ENCODE data around the gene GPR33.

Gene GPR33

DNA sequence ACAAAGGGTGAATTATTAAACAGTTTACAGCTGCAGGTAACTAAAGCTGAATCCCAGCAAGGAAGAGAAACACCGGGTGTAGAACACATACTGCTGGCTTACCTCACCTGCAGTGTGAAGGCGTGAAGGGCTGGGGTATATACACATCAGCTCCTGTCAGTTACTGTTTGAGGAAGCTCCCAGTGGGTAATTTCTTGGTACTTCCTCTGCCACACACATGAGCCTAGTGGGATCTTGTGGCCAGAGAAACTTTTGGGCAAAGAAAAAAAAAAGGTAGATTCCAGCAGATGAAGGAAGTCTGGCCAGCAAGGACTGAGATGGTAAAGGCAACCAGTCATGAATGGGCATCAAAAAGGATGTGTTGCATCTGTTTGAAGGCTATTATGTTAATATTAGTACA is 14.0 kb upstream of the GPR33 start:
- Histone ChIP-seq H3K36me3 (ENCODE audit: control insufficient read depth, insufficient read depth, low read length) (no peaks in the 10 kb centered on the region), H3K27me3 (replicated peaks; ENCODE audit: control insufficient read depth, insufficient read depth, low read length, poor library complexity, severe bottlenecking) (no peaks in the 10 kb centered on the region), H3K27ac (ENCODE audit: insufficient read depth, low read length, poor library complexity, severe bottlenecking) (no peak overlapping the region), H3K9me3 (ENCODE audit: control insufficient read depth, low read length) (no peaks in the 10 kb centered on the region), H3K4me1 (ENCODE audit: control insufficient read depth, insufficient read depth, low read length, poor library complexity, severe bottlenecking) (no peaks in the 10 kb centered on the region), H3K4me3 (ENCODE audit: insufficient read depth, low read depth, low read length, poor library complexity, severe bottlenecking) (no peak overlapping the region)
- DNase-seq, result no peak

DNA sequence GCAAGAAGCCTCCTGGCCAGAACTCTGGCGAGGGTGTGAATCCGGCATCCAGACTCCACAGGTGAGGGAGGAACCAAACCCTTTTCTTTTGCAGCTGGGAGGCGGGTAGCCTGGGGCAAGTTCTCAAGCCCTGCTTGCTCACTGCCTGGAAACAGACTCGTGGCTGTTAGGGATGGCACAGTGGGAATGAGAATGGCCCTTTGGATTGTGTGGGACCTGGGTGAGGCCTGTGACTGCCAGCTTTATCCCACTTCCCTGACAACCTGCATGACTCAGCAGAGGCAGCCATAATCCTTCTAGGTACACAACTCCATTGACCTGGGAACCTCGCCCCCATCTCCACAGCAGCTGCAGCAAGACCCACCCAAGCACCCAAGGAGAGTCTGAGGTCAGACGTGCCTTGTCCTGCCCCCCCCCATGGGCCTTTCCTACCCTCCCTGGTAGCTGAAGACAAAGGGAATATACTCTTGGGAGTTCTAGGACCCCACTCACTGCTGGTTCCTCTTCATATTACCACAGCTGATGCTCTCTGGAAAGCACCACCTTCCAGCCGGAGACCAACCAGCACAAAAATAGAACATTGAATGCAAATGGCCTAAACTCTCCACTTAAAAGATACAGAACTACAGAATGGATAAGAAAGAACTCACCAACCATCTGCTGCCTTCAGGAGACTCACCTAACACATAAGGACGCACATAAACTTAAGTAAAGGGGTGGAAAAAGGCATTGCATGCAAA is 5.1 kb upstream of the GPR33 start:
- DNase-seq, result no peak
- H3K4me3 ChIP-seq (ENCODE audit: insufficient read depth, low read depth, low read length, poor library complexity, severe bottlenecking), result no peak overlapping the region
- H3K27ac ChIP-seq (ENCODE audit: insufficient read depth, low read length, poor library complexity, severe bottlenecking), result no peak overlapping the region
- no peaks in the 10 kb centered on the region for H3K27me3 ChIP-seq (replicated peaks; ENCODE audit: control insufficient read depth, insufficient read depth, low read length, poor library complexity, severe bottlenecking)
- H3K36me3 ChIP-seq (ENCODE audit: control insufficient read depth, insufficient read depth, low read length), result no peaks in the 10 kb centered on the region
- no peaks in the 10 kb centered on the region for H3K4me1 ChIP-seq (ENCODE audit: control insufficient read depth, insufficient read depth, low read length, poor library complexity, severe bottlenecking)
- H3K9me3 ChIP-seq (ENCODE audit: control insufficient read depth, low read length), result no peaks in the 10 kb centered on the region

GRCh38 chr14:31489691-31490090 is 1.9 kb upstream of the GPR33 start:
- Histone ChIP-seq H3K36me3 (ENCODE audit: control insufficient read depth, insufficient read depth, low read length) (no peaks in the 10 kb centered on the region), H3K27ac (ENCODE audit: insufficient read depth, low read length, poor library complexity, severe bottlenecking) (no peak overlapping the region), H3K4me1 (ENCODE audit: control insufficient read depth, insufficient read depth, low read length, poor library complexity, severe bottlenecking) (no peaks in the 10 kb centered on the region), H3K27me3 (replicated peaks; ENCODE audit: control insufficient read depth, insufficient read depth, low read length, poor library complexity, severe bottlenecking) (no peaks in the 10 kb centered on the region), H3K4me3 (ENCODE audit: insufficient read depth, low read depth, low read length, poor library complexity, severe bottlenecking) (no peak overlapping the region), H3K9me3 (ENCODE audit: control insufficient read depth, low read length) (no peaks in the 10 kb centered on the region)
- no peak for DNase-seq

DNA sequence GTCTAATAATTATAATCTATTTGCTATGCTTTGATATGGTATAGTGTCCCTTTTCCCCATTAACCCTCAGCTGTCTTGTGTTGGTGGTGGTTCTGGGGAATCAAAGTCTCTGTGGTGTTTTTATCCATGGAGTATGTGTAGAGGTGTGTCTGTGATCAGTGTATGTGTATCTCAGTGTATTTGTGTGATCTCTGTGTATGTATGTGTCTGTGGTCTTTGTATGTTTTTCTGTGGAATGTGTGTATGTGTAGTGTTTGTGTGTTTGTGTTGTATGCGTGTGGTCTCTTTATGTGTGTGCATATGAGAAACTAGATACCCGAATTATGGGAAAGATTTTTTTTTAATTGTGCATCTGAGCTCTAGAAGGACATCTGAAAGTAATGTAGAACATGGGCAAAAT is 1.1 kb downstream of the GPR33 start:
- Histone ChIP-seq H3K27ac (ENCODE audit: insufficient read depth, low read length, poor library complexity, severe bottlenecking) (no peak overlapping the region), H3K4me1 (ENCODE audit: control insufficient read depth, insufficient read depth, low read length, poor library complexity, severe bottlenecking) (no peaks in the 10 kb centered on the region), H3K4me3 (ENCODE audit: insufficient read depth, low read depth, low read length, poor library complexity, severe bottlenecking) (no peak overlapping the region), H3K27me3 (replicated peaks; ENCODE audit: control insufficient read depth, insufficient read depth, low read length, poor library complexity, severe bottlenecking) (no peaks in the 10 kb centered on the region), H3K36me3 (ENCODE audit: control insufficient read depth, insufficient read depth, low read length) (no peaks in the 10 kb centered on the region), H3K9me3 (ENCODE audit: control insufficient read depth, low read length) (no peaks in the 10 kb centered on the region)
- no peak for DNase-seq

DNA sequence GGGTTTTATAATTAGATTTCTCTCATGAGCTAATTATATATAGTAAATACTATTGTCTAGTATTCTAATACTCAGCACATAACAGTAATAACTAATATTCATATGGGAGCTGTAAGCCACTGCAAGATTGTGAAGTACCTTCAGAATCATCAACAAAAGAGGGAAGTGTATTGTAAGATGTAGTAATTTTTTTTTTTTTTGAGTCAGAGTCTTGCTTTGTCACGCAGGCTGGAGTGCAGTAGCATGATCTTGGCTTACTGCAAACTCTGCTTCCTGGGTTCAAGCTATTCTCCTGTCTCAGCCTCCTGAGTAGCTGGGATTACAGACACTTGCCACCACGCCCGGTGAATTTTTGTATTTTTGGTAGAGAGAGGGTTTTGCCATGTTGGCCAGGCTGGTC is 3.1 kb downstream of the GPR33 start:
- Histone ChIP-seq H3K27ac (ENCODE audit: insufficient read depth, low read length, poor library complexity, severe bottlenecking) (no peak overlapping the region), H3K4me1 (ENCODE audit: control insufficient read depth, insufficient read depth, low read length, poor library complexity, severe bottlenecking) (no peaks in the 10 kb centered on the region), H3K4me3 (ENCODE audit: insufficient read depth, low read depth, low read length, poor library complexity, severe bottlenecking) (no peak overlapping the region), H3K9me3 (ENCODE audit: control insufficient read depth, low read length) (no peaks in the 10 kb centered on the region), H3K27me3 (replicated peaks; ENCODE audit: control insufficient read depth, insufficient read depth, low read length, poor library complexity, severe bottlenecking) (no peaks in the 10 kb centered on the region), H3K36me3 (ENCODE audit: control insufficient read depth, insufficient read depth, low read length) (no peaks in the 10 kb centered on the region)
- DNase-seq, result no peak

GRCh38 chr14:31480156-31480555 is 7.7 kb downstream of the GPR33 start:
- Histone ChIP-seq H3K27me3 (replicated peaks; ENCODE audit: control insufficient read depth, insufficient read depth, low read length, poor library complexity, severe bottlenecking) (no peaks in the 10 kb centered on the region), H3K4me1 (ENCODE audit: control insufficient read depth, insufficient read depth, low read length, poor library complexity, severe bottlenecking) (no peaks in the 10 kb centered on the region), H3K36me3 (ENCODE audit: control insufficient read depth, insufficient read depth, low read length) (no peaks in the 10 kb centered on the region), H3K9me3 (ENCODE audit: control insufficient read depth, low read length) (no peaks in the 10 kb centered on the region), H3K27ac (ENCODE audit: insufficient read depth, low read length, poor library complexity, severe bottlenecking) (no peak overlapping the region), H3K4me3 (ENCODE audit: insufficient read depth, low read depth, low read length, poor library complexity, severe bottlenecking) (no peak overlapping the region)
- DNase-seq, result no peak

- Histone ChIP-seq H3K9me3 (ENCODE audit: control insufficient read depth, low read length) (no peaks in the 10 kb centered on the region), H3K4me3 (ENCODE audit: insufficient read depth, low read depth, low read length, poor library complexity, severe bottlenecking) (no peak overlapping the region), H3K27ac (ENCODE audit: insufficient read depth, low read length, poor library complexity, severe bottlenecking) (no peak overlapping the region), H3K36me3 (ENCODE audit: control insufficient read depth, insufficient read depth, low read length) (no peaks in the 10 kb centered on the region), H3K27me3 (replicated peaks; ENCODE audit: control insufficient read depth, insufficient read depth, low read length, poor library complexity, severe bottlenecking) (no peaks in the 10 kb centered on the region), H3K4me1 (ENCODE audit: control insufficient read depth, insufficient read depth, low read length, poor library complexity, severe bottlenecking) (no peaks in the 10 kb centered on the region)
- no peak for DNase-seq
Measured at GRCh38 chr14:31479027-31479426, 8.8 kb downstream of the GPR33 start.

- DNase-seq, result no peak
Measured at GRCh38 chr14:31477248-31477647, 10.6 kb downstream of the GPR33 start.

GRCh38 chr14:31476131-31476866 is 11.5 kb downstream of the GPR33 start:
- no peak overlapping the region for H3K27ac ChIP-seq (ENCODE audit: insufficient read depth, low read length, poor library complexity, severe bottlenecking)
- no peaks in the 10 kb centered on the region for H3K36me3 ChIP-seq (ENCODE audit: control insufficient read depth, insufficient read depth, low read length)
- H3K4me3 ChIP-seq (ENCODE audit: insufficient read depth, low read depth, low read length, poor library complexity, severe bottlenecking), result no peak overlapping the region
- H3K27me3 ChIP-seq (replicated peaks; ENCODE audit: control insufficient read depth, insufficient read depth, low read length, poor library complexity, severe bottlenecking), result no peaks in the 10 kb centered on the region
- H3K9me3 ChIP-seq (ENCODE audit: control insufficient read depth, low read length), result no peaks in the 10 kb centered on the region
- H3K4me1 ChIP-seq (ENCODE audit: control insufficient read depth, insufficient read depth, low read length, poor library complexity, severe bottlenecking), result no peaks in the 10 kb centered on the region
- no peak for DNase-seq

More at GRCh38 chr14:31477248-31477647, 10.6 kb downstream of the GPR33 start:
- no peaks in the 10 kb centered on the region for H3K27me3 ChIP-seq (replicated peaks; ENCODE audit: control insufficient read depth, insufficient read depth, low read length, poor library complexity, severe bottlenecking)
- no peaks in the 10 kb centered on the region for H3K9me3 ChIP-seq (ENCODE audit: control insufficient read depth, low read length)
- H3K36me3 ChIP-seq (ENCODE audit: control insufficient read depth, insufficient read depth, low read length), result no peaks in the 10 kb centered on the region
- no peaks in the 10 kb centered on the region for H3K4me1 ChIP-seq (ENCODE audit: control insufficient read depth, insufficient read depth, low read length, poor library complexity, severe bottlenecking)
- no peak overlapping the region for H3K4me3 ChIP-seq (ENCODE audit: insufficient read depth, low read depth, low read length, poor library complexity, severe bottlenecking)
- no peak overlapping the region for H3K27ac ChIP-seq (ENCODE audit: insufficient read depth, low read length, poor library complexity, severe bottlenecking)

DNA sequence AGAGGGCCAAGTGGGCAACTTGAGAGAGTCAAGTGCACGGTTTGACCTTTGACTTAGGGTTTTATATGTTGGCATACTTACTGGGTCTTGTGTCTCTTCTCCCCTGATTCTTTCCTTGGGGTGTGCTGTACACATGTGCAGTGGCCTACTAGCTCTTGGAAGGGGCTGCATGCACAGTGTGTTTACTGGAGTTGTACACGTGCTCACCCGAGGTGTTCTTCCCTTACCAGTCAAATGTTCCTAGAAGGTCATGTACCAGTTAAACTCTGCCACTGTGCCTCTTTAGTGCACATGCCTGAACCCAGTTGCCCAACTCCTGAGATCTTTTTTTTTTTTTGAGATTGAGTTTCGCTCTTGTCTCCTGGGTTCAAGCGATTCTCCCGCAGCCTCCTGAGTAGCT is 21.3 kb downstream of the GPR33 start:
- H3K27ac ChIP-seq (ENCODE audit: insufficient read depth, low read length, poor library complexity, severe bottlenecking), result no peak overlapping the region
- H3K4me1 ChIP-seq (ENCODE audit: control insufficient read depth, insufficient read depth, low read length, poor library complexity, severe bottlenecking), result no peaks in the 10 kb centered on the region
- H3K36me3 ChIP-seq (ENCODE audit: control insufficient read depth, insufficient read depth, low read length), result no peaks in the 10 kb centered on the region
- no peaks in the 10 kb centered on the region for H3K27me3 ChIP-seq (replicated peaks; ENCODE audit: control insufficient read depth, insufficient read depth, low read length, poor library complexity, severe bottlenecking)
- DNase-seq, result no peak
- H3K4me3 ChIP-seq (ENCODE audit: insufficient read depth, low read depth, low read length, poor library complexity, severe bottlenecking), result no peak overlapping the region
- H3K9me3 ChIP-seq (ENCODE audit: control insufficient read depth, low read length), result no peaks in the 10 kb centered on the region

Data from effector memory CD4-positive, alpha-beta T cell (primary cell).